ENCODE results near the gene CLTCL1. TPM values are rescaled to one million over a fixed set of nuclear protein-coding genes. Genes with fewer than 3 reads are reported as not detected.
A peak's percentile ranks its signal among the peaks of the same experiment; 100 is the strongest.

Gene CLTCL1
- total RNA-seq, 1 experiment from 2014 or later, result 12.9 TPM

DNA sequence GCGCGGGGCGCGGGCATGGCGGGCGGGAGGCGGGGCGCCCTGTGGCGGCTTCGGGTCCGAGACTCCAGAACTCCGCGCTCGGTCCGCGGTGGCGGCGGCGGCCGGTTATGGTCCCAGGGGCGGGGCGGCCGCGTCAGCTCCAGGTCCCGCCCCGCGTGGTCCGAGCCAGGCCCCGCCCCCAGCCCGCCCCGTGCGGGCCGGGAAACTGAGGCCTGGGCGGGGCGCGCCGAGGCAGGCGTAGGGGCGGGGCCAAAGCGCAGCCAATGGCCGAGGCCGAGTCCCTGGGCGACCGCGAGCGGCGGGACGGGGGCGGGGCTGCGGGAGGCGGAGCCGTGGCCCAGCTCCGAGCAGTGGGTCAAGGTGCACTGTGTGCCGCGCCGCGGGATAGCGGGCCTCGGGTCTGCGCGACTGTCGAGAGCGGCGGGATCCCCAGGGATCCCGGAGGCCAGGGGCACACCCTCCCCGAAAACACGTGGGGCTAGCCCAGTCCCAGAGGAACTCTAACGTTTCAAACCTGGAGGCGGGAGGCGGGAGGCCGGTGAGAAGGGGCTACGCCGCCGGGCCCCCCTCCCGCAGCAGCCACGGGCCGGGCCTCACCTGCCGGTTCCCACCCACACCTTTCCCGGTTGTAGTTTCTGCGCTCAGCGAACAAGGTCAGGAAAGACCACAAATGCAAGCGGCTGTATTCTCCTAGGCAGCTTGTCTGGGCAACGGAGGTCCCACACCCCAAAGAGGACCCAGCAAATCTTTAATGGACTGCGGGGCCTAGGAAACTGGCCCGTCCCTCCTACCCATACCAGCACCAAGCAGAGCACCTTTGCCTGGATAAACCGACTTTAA, 112.6 kb downstream of the CLTCL1 start, which contains the start of gene SLC25A1:
Gene SLC25A1, minus strand, starts transcription at position 80 of the 840 bp plus-strand sequence. Its CDS starts 63 bp downstream, at position 17.
- Histone ChIP-seq H3K36me3 (ENCODE audit: insufficient read depth, low read length) (no peaks in the 10 kb centered on the region; the same call in 1 of the 2 replicates), H3K9me2 (replicated peaks; ENCODE audit: insufficient read depth, low read length) (no peaks in the 10 kb centered on the region), H3K79me2 (ENCODE audit: low read length) (peaks cover 40% of the 10 kb centered on the region), H3K9me3 (ENCODE audit: low read length) (no peaks in the 10 kb centered on the region), H3K27ac (ENCODE audit: low read length) (peak within 1 kb of the TSS; percentile 97), H4K20me1 (ENCODE audit: insufficient read depth, low read depth, low read length) (no peaks in the 10 kb centered on the region; the same call in 1 of the 2 replicates), H3K4me1 (ENCODE audit: low read length) (peaks cover 50% of the 10 kb centered on the region), H3K4me2 (ENCODE audit: low read depth, low read length, poor library complexity, severe bottlenecking) (peak within 1 kb of the TSS; percentile 95), H3K27me3 (ENCODE audit: low read length) (no peaks in the 10 kb centered on the region), H3K9ac (ENCODE audit: low read length) (peak within 1 kb of the TSS; percentile 100), H2AFZ (ENCODE audit: low read length) (peak within 1 kb of the TSS; percentile 59; the same call in 1 of the 2 replicates), H3K4me3 (ENCODE audit: low read length) (peak within 1 kb of the TSS; percentile 96)
- DNase-seq, result peak; percentile 98

DNA sequence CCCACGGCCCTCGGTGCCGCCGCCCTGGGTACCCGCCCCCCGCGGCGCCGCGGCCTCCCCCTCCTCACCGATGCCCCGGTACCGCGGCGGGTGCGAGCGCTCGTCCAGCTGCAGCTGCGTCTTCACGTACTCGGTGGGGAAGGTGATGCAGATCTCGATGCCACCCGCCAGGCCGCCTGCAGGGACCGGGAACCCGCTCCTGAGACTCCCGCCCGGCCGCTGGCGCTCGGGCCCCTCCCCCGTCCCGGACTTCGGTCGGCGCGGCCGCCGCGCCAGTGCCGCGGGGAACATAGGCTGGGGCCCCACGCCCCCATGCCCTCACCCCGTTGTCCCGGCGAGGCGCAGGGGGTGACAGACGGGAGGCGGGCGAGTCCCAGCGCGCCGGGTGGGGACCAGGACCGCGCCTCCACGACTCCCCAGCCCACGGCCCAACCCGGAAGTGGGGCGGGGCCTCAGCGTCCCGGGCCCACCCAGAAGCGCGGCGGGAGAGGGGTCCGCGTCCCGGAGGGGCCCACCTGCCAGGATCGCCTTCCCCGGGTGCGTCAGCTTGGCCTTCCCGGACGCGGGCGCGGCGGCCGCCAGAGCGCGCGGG, 113.4 kb downstream of the CLTCL1 start:
- peaks cover 54% of the 10 kb centered on the region for H3K4me1 ChIP-seq (ENCODE audit: low read length)
- H3K79me2 ChIP-seq (ENCODE audit: low read length), result peaks cover 47% of the 10 kb centered on the region
- H3K27ac ChIP-seq (ENCODE audit: low read length), result peak overlapping the region; percentile 97

DNA sequence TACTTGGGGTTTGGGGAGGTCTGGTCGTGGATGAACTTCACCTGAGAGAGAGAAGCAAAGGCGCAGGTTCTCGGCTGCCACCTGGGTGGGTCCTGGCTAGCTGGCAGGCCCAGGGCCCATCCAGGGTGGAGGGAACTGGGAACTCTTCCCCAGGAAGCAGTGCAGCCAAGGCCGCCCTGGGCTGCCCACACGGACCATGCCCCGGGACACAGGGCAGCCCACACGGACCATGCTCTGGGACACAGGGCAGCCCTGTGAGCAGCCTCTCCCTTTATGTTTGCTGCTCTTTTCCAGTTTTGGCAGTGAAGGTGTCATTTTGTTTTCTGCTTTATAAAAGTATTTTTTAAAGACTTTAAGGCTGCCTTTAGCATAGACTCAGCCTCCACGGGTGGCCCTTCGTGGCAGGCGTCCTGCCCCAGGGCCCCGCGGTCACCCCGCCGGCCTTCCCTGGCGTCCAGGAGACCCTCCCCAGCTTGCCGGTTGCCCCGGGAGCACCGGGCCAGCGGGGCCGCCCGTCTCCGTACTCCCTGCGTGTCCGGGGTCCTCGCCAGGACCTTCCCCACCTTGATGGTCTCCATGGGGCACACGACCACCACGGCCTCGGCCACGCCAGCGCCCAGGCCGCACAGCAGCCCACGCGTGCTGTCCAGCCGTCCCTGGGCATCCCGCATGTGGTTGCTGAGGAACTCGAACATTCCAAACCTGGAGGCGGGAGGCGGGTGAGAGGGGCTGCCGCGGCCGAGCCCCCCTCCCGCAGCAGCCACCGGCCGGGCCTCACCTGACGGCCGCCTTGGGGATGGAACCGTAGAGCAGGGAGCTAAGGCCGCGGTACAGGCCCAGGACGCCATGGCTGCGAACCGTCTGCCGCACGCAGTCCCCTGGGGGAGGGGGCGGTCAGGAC, 114.1 kb downstream of the CLTCL1 start:
- Histone ChIP-seq H3K36me3 (ENCODE audit: insufficient read depth, low read length) (no peaks in the 10 kb centered on the region; the same call in 1 of the 2 replicates), H3K27ac (ENCODE audit: low read length) (peak overlapping the region; percentile 97), H3K4me3 (ENCODE audit: low read length) (peak overlapping the region; percentile 96), H4K20me1 (ENCODE audit: insufficient read depth, low read depth, low read length) (peaks cover 5% of the 10 kb centered on the region; the same call in 1 of the 2 replicates), H3K9me3 (ENCODE audit: low read length) (no peaks in the 10 kb centered on the region), H3K27me3 (ENCODE audit: low read length) (no peaks in the 10 kb centered on the region), H3K79me2 (ENCODE audit: low read length) (peaks cover 55% of the 10 kb centered on the region), H3K4me1 (ENCODE audit: low read length) (peaks cover 60% of the 10 kb centered on the region), H3K9me2 (replicated peaks; ENCODE audit: insufficient read depth, low read length) (no peaks in the 10 kb centered on the region), H2AFZ (ENCODE audit: low read length) (no peak overlapping the region), H3K4me2 (ENCODE audit: low read depth, low read length, poor library complexity, severe bottlenecking) (peak overlapping the region; percentile 95), H3K9ac (ENCODE audit: low read length) (peak overlapping the region; percentile 100)
- peak; percentile 54 for DNase-seq

More for the DNA sequence above, 113.4 kb downstream of the CLTCL1 start:
- no peaks in the 10 kb centered on the region for H3K9me2 ChIP-seq (replicated peaks; ENCODE audit: insufficient read depth, low read length)
- no peaks in the 10 kb centered on the region; the same call in 1 of the 2 replicates for H4K20me1 ChIP-seq (ENCODE audit: insufficient read depth, low read depth, low read length)
- peak overlapping the region; percentile 95 for H3K4me2 ChIP-seq (ENCODE audit: low read depth, low read length, poor library complexity, severe bottlenecking)
- peak; percentile 88 for DNase-seq
- no peak overlapping the region for H2AFZ ChIP-seq (ENCODE audit: low read length)
- peak overlapping the region; percentile 96 for H3K4me3 ChIP-seq (ENCODE audit: low read length)
- peak overlapping the region; percentile 100 for H3K9ac ChIP-seq (ENCODE audit: low read length)
- no peaks in the 10 kb centered on the region for H3K27me3 ChIP-seq (ENCODE audit: low read length)
- no peaks in the 10 kb centered on the region; the same call in 1 of the 2 replicates for H3K36me3 ChIP-seq (ENCODE audit: insufficient read depth, low read length)
- H3K9me3 ChIP-seq (ENCODE audit: low read length), result no peaks in the 10 kb centered on the region

DNA sequence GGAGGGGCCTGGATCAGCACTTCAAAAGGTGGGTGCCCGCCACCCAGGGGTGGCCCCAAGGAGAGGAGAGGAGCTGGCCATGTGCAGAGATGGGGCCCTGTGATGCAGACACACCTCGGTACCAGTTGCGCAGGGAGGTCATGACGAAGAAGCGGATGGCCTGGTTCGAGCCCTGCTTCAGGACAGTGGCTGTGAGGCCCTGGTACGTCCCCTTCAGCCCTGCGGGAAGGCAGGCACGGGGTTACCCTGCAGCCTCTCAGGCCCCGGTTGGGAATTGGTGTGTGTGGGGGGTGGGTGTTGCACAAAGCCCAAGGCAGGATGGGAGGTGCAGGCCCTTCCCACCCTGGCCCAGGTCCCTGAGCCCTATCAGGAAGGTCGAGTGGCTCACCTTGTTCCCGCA, 114.8 kb downstream of the CLTCL1 start:
- peak overlapping the region; percentile 97 for H3K27ac ChIP-seq (ENCODE audit: low read length)
- peak overlapping the region; percentile 96 for H3K4me3 ChIP-seq (ENCODE audit: low read length)
- no peaks in the 10 kb centered on the region for H3K9me2 ChIP-seq (replicated peaks; ENCODE audit: insufficient read depth, low read length)
- no peaks in the 10 kb centered on the region for H3K9me3 ChIP-seq (ENCODE audit: low read length)
- DNase-seq, result peak; percentile 63
- no peaks in the 10 kb centered on the region for H3K27me3 ChIP-seq (ENCODE audit: low read length)
- H2AFZ ChIP-seq (ENCODE audit: low read length), result no peak overlapping the region
- no peaks in the 10 kb centered on the region; the same call in 1 of the 2 replicates for H3K36me3 ChIP-seq (ENCODE audit: insufficient read depth, low read length)
- H4K20me1 ChIP-seq (ENCODE audit: insufficient read depth, low read depth, low read length), result peaks cover 5% of the 10 kb centered on the region; the same call in 1 of the 2 replicates
- peak overlapping the region; percentile 95 for H3K4me2 ChIP-seq (ENCODE audit: low read depth, low read length, poor library complexity, severe bottlenecking)
- H3K4me1 ChIP-seq (ENCODE audit: low read length), result peaks cover 60% of the 10 kb centered on the region
- peaks cover 61% of the 10 kb centered on the region for H3K79me2 ChIP-seq (ENCODE audit: low read length)
- peak overlapping the region; percentile 100 for H3K9ac ChIP-seq (ENCODE audit: low read length)

DNA sequence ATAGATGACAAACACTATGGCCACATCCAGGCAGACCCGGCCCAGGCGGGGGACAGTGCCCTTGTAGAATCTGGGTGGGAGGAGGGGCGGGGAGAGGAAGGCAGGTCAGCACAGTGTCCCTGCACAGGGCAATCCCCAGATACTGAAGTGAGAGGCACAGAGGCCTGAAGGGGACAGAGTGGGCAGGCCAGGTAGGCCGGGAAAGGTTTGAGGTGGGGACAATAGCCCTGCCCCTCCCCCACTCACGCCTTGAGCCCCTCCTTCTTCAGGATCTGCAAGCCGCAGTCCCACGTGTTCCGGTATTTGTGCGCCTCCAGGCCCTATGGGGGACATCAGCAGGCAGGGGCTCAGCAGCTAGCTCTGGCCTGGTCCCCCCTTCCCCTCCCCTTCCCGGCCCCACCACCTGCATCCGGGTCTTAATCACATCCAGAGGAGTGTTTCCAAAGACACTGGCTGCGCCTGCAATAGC, 115.3 kb downstream of the CLTCL1 start:
- peak; percentile 44 for DNase-seq
- Histone ChIP-seq H3K79me2 (ENCODE audit: low read length) (peaks cover 64% of the 10 kb centered on the region), H2AFZ (ENCODE audit: low read length) (no peak overlapping the region), H3K9me2 (replicated peaks; ENCODE audit: insufficient read depth, low read length) (no peaks in the 10 kb centered on the region), H3K4me3 (ENCODE audit: low read length) (peak overlapping the region; percentile 96), H3K9ac (ENCODE audit: low read length) (peak overlapping the region; percentile 100), H3K27ac (ENCODE audit: low read length) (peak overlapping the region; percentile 97), H3K36me3 (ENCODE audit: insufficient read depth, low read length) (no peaks in the 10 kb centered on the region; the same call in 1 of the 2 replicates), H3K4me1 (ENCODE audit: low read length) (peaks cover 60% of the 10 kb centered on the region), H4K20me1 (ENCODE audit: insufficient read depth, low read depth, low read length) (peaks cover 5% of the 10 kb centered on the region; the same call in 1 of the 2 replicates), H3K4me2 (ENCODE audit: low read depth, low read length, poor library complexity, severe bottlenecking) (peak overlapping the region; percentile 95), H3K9me3 (ENCODE audit: low read length) (no peaks in the 10 kb centered on the region), H3K27me3 (ENCODE audit: low read length) (no peaks in the 10 kb centered on the region)

DNA sequence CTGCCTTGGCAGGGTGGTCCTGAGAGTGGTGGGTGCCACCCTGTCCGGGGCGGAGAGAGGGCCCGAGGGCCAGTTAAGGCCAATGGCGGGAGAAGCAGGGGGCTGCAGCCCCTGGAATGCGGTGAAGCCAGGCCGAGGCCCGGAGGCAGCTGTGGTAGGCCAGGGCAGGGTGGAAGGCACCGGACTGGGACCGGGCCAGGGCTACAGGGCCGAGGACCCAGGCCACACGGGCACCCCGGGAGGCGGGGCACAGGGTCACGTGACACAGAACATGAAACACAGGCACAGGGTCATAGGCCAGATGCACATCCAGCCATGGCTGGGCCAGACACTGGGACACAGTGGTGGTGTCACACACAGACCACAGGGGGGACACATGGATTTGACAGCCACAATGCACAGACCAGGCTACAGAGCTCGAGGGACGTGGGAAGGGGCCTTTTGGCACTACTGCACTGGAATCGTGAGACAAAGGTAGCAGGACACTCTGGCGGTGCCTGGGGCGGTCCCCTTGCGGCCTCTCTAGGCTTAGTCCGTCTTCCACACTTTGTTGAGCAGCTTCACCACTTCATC, 115.8 kb downstream of the CLTCL1 start:
- Histone ChIP-seq H3K36me3 (ENCODE audit: insufficient read depth, low read length) (no peaks in the 10 kb centered on the region; the same call in 1 of the 2 replicates), H3K4me2 (ENCODE audit: low read depth, low read length, poor library complexity, severe bottlenecking) (peak overlapping the region; percentile 95), H3K27ac (ENCODE audit: low read length) (peak overlapping the region; percentile 97), H3K4me3 (ENCODE audit: low read length) (peak overlapping the region; percentile 96; the same call in 1 of the 2 replicates), H3K9me2 (replicated peaks; ENCODE audit: insufficient read depth, low read length) (no peaks in the 10 kb centered on the region), H2AFZ (ENCODE audit: low read length) (no peak overlapping the region), H4K20me1 (ENCODE audit: insufficient read depth, low read depth, low read length) (peaks cover 5% of the 10 kb centered on the region; the same call in 1 of the 2 replicates), H3K79me2 (ENCODE audit: low read length) (peaks cover 64% of the 10 kb centered on the region), H3K27me3 (ENCODE audit: low read length) (no peaks in the 10 kb centered on the region), H3K9me3 (ENCODE audit: low read length) (no peaks in the 10 kb centered on the region), H3K9ac (ENCODE audit: low read length) (peak overlapping the region; percentile 100), H3K4me1 (ENCODE audit: low read length) (peaks cover 63% of the 10 kb centered on the region)
- DNase-seq, result peak; percentile 72

DNA sequence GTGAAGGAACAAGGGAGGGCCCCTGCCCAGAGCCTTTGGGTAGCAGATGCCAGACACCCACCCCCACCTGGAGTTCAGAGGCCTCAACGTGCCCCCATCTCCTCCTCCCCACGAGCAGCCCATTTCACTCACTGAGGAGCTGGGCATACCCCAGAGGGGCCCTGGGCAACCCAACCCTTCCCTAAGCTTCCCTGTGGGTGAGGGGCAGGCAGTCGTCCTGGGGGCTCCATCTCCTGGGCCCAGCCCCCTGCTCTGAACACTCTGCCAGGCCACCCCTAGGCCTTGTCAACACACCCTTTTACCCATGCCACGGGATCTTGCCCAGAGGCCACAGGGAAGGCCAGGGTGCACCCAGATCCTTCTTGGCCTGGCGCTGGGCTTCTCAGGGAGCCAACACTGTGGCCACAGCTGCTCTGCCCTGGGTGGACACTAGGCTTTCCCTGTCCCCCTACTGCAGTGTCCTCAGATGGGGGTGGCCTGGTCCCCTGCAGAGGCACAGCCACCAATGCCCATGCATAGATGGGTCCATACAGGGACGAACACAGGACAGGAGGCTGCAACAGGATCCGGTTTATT, 116.4 kb downstream of the CLTCL1 start:
- Histone ChIP-seq H3K27me3 (ENCODE audit: low read length) (no peaks in the 10 kb centered on the region), H3K4me3 (ENCODE audit: low read length) (peak overlapping the region; percentile 95), H3K9ac (ENCODE audit: low read length) (peak overlapping the region; percentile 100), H3K4me2 (ENCODE audit: low read depth, low read length, poor library complexity, severe bottlenecking) (peak overlapping the region; percentile 95), H4K20me1 (ENCODE audit: insufficient read depth, low read depth, low read length) (peaks cover 5% of the 10 kb centered on the region; the same call in 1 of the 2 replicates), H3K79me2 (ENCODE audit: low read length) (peaks cover 64% of the 10 kb centered on the region), H3K36me3 (ENCODE audit: insufficient read depth, low read length) (no peaks in the 10 kb centered on the region; the same call in 1 of the 2 replicates), H3K4me1 (ENCODE audit: low read length) (peaks cover 68% of the 10 kb centered on the region), H2AFZ (ENCODE audit: low read length) (no peak overlapping the region), H3K27ac (ENCODE audit: low read length) (peak overlapping the region; percentile 97), H3K9me2 (replicated peaks; ENCODE audit: insufficient read depth, low read length) (no peaks in the 10 kb centered on the region), H3K9me3 (ENCODE audit: low read length) (no peaks in the 10 kb centered on the region)
- no peak for DNase-seq
